ENCODE measurements around the gene CNN2. TPM values are rescaled to one million over a fixed set of nuclear protein-coding genes. Genes with fewer than 3 reads are reported as not detected.

The CNN2 gene
- total and polyA plus RNA-seq, 2 of the 13 experiments (the other 11 are each of a cell fraction or from before 2014, with no cell fraction given) = 63.6 to 70.0 TPM

- TF ChIP-seq SETDB1 (CRISPR knock-in tag; IDR thresholded peaks at IDR 0.05; ENCODE audit: borderline replicate concordance) = no peak
- TF ChIP-seq THAP7 (CRISPR knock-in tag; IDR thresholded peaks at IDR 0.05) = peak; percentile 90; the same call in 1 of the 2 replicates
- peak; percentile 59 for TF ChIP-seq ZNF350 (CRISPR knock-in tag; IDR thresholded peaks at IDR 0.05; ENCODE audit: borderline replicate concordance, low read depth)
- TF ChIP-seq, protein P1, sequence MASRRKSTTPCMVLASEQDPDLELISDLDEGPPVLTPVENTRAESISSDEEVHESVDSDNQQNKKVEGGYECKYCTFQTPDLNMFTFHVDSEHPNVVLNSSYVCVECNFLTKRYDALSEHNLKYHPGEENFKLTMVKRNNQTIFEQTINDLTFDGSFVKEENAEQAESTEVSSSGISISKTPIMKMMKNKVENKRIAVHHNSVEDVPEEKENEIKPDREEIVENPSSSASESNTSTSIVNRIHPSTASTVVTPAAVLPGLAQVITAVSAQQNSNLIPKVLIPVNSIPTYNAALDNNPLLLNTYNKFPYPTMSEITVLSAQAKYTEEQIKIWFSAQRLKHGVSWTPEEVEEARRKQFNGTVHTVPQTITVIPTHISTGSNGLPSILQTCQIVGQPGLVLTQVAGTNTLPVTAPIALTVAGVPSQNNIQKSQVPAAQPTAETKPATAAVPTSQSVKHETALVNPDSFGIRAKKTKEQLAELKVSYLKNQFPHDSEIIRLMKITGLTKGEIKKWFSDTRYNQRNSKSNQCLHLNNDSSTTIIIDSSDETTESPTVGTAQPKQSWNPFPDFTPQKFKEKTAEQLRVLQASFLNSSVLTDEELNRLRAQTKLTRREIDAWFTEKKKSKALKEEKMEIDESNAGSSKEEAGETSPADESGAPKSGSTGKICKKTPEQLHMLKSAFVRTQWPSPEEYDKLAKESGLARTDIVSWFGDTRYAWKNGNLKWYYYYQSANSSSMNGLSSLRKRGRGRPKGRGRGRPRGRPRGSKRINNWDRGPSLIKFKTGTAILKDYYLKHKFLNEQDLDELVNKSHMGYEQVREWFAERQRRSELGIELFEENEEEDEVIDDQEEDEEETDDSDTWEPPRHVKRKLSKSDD (CRISPR knock-in tag; IDR thresholded peaks at IDR 0.05; ENCODE audit: low read depth) = peak; percentile 88; the same call in 1 of the 2 replicates
- 0 out of 2 replicates have a peak, but pooled peaks have one; percentile 51 for TF ChIP-seq NKX3-1 (CRISPR knock-in tag; IDR thresholded peaks at IDR 0.05)
- peak; percentile 88 for TF ChIP-seq ZNF781 (CRISPR knock-in tag; IDR thresholded peaks at IDR 0.05; ENCODE audit: borderline replicate concordance, not compliant biosample characterization)
- peak; percentile 94; the same call in 1 of the 2 replicates for TF ChIP-seq ZNF224 (CRISPR knock-in tag; IDR thresholded peaks at IDR 0.05)
- TF ChIP-seq, protein P2, sequence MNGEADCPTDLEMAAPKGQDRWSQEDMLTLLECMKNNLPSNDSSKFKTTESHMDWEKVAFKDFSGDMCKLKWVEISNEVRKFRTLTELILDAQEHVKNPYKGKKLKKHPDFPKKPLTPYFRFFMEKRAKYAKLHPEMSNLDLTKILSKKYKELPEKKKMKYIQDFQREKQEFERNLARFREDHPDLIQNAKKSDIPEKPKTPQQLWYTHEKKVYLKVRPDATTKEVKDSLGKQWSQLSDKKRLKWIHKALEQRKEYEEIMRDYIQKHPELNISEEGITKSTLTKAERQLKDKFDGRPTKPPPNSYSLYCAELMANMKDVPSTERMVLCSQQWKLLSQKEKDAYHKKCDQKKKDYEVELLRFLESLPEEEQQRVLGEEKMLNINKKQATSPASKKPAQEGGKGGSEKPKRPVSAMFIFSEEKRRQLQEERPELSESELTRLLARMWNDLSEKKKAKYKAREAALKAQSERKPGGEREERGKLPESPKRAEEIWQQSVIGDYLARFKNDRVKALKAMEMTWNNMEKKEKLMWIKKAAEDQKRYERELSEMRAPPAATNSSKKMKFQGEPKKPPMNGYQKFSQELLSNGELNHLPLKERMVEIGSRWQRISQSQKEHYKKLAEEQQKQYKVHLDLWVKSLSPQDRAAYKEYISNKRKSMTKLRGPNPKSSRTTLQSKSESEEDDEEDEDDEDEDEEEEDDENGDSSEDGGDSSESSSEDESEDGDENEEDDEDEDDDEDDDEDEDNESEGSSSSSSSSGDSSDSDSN (CRISPR knock-in tag; IDR thresholded peaks at IDR 0.05) = peak; percentile 78
- no peak for TF ChIP-seq PLRG1 (conservative IDR thresholded peaks at IDR 0.05)
- TF ChIP-seq BCLAF1 (IDR thresholded peaks at IDR 0.05) = no peak
- peak; percentile 63; the same call in 1 of the 2 replicates for TF ChIP-seq ZNF772 (CRISPR knock-in tag; IDR thresholded peaks at IDR 0.05)
- TF ChIP-seq ZNF674 (CRISPR knock-in tag; IDR thresholded peaks at IDR 0.05; ENCODE audit: low read depth) = no peak
- TF ChIP-seq NCOR1 (IDR thresholded peaks at IDR 0.05; ENCODE audit: borderline replicate concordance, low read length) = no peak
- TF ChIP-seq ZNF777 (CRISPR knock-in tag; IDR thresholded peaks at IDR 0.05) = peak; percentile 88
- TF ChIP-seq ZNF280D (CRISPR knock-in tag; IDR thresholded peaks at IDR 0.05) = peak; percentile 93
Measured at GRCh38 chr19:1050989-1051788, 24.8 kb downstream of the CNN2 start (continued).

Measured in HepG2 (cell line).